WTC11 (cell line): ENCODE measurements around the gene TOP2B. TPM values are rescaled to one million over a fixed set of nuclear protein-coding genes. Genes with fewer than 3 reads are reported as not detected.

ENCODE experiments used
- ATAC-seq: fragments of 200-7000 bp; cut with Tn5 transposase; 2 replicates; pipeline ENCODE4 v1.10.0; 2021; ENCODE audit warnings: mild to moderate bottlenecking, moderate library complexity
- CTCF ChIA-PET: fragments of 300-600 bp; sonication (Branson Sonifier 250); formaldehyde crosslinking; loops from one replicate; lab custom pipeline; 2021; ENCODE audit warnings: antibody characterized with exemption; lab: Charles Lee
- POLR2A ChIA-PET: fragments of 350-600 bp; sonication (Branson Sonifier 250); formaldehyde crosslinking; loops from one replicate; lab custom pipeline; 2021; ENCODE audit warnings: antibody characterized with exemption; lab: Charles Lee
- DNase-seq: peaks from one replicate; pipeline ENCODE4 v3.0.0; 2021; ENCODE audit warnings: low spot score
- H3K27ac Mint-ChIP-seq: 2 replicates; pipeline ENCODE4 v1.8.0; 2021; ENCODE audit warnings: mixed read lengths
- H3K27me3 Mint-ChIP-seq: 2 replicates; pipeline ENCODE4 v1.8.0; 2021; ENCODE audit warnings: low read depth, mild to moderate bottlenecking, moderate library complexity, mixed read lengths
- H3K36me3 Mint-ChIP-seq: 2 replicates; pipeline ENCODE4 v1.8.0; 2021; ENCODE audit warnings: mixed read lengths
- H3K4me1 Mint-ChIP-seq: 2 replicates; pipeline ENCODE4 v1.8.0; 2022; ENCODE audit warnings: mixed read lengths
- H3K4me3 Mint-ChIP-seq: 2 replicates; pipeline ENCODE4 v1.8.0; 2021; ENCODE audit warnings: mild to moderate bottlenecking, moderate library complexity, mixed read lengths
- H3K9me3 Mint-ChIP-seq: 2 replicates; pipeline ENCODE4 v1.8.0; 2021; ENCODE audit warnings: mixed read lengths
- CREM ChIP-seq: sonication (generic); formaldehyde crosslinking; IDR thresholded peaks from 2 replicates; pipeline ENCODE4 v1.8.1; 2022; ENCODE audit warnings: mild to moderate bottlenecking, missing genetic modification reagents, moderate library complexity
- FOXK1 ChIP-seq: sonication (generic); formaldehyde crosslinking; IDR thresholded peaks from 2 replicates; pipeline ENCODE4 v1.8.0; 2022; ENCODE audit warnings: mild to moderate bottlenecking, moderate library complexity, missing genetic modification reagents
- FOXP1 ChIP-seq: sonication (generic); formaldehyde crosslinking; IDR thresholded peaks from 2 replicates; pipeline ENCODE4 v1.8.0; 2022; ENCODE audit warnings: missing genetic modification reagents, mild to moderate bottlenecking, moderate library complexity, borderline replicate concordance
- GTF2I ChIP-seq: fragments of 250-450 bp; sonication (Bioruptor Pico); conservative IDR thresholded peaks from 2 replicates; pipeline ENCODE4 v1.4.0; 2021; ENCODE audit warnings: mild to moderate bottlenecking
- KAT7 ChIP-seq: sonication (generic); formaldehyde crosslinking; IDR thresholded peaks from 2 replicates; pipeline ENCODE4 v1.8.1; 2023; ENCODE audit warnings: missing genetic modification reagents, mild to moderate bottlenecking, borderline replicate concordance
- MAX ChIP-seq: sonication (generic); formaldehyde crosslinking; IDR thresholded peaks from 2 replicates; pipeline ENCODE4 v1.8.0; 2022; ENCODE audit warnings: mild to moderate bottlenecking, missing genetic modification reagents
- NFYB ChIP-seq: sonication (generic); formaldehyde crosslinking; conservative IDR thresholded peaks from 2 replicates; pipeline ENCODE4 v1.8.0; 2022; ENCODE audit warnings: low read depth, missing genetic modification reagents
- SMAD3 ChIP-seq: sonication (generic); formaldehyde crosslinking; IDR thresholded peaks from 2 replicates; pipeline ENCODE4 v1.8.0; 2022; ENCODE audit warnings: missing genetic modification reagents, mild to moderate bottlenecking, borderline replicate concordance
- TP53 ChIP-seq: sonication (generic); formaldehyde crosslinking; IDR thresholded peaks from 2 replicates; pipeline ENCODE4 v1.8.1; 2023; ENCODE audit warnings: mild to moderate bottlenecking, missing genetic modification reagents
- USF2 ChIP-seq: sonication (generic); formaldehyde crosslinking; IDR thresholded peaks from 2 replicates; pipeline ENCODE4 v1.8.1; 2023; ENCODE audit warnings: mild to moderate bottlenecking, missing genetic modification reagents, moderate library complexity
- ZNF138 ChIP-seq: sonication (generic); formaldehyde crosslinking; conservative IDR thresholded peaks from 2 replicates; pipeline ENCODE4 v1.8.1; 2022; ENCODE audit warnings: mild to moderate bottlenecking, moderate library complexity, missing genetic modification reagents
- ZNF512 ChIP-seq: sonication (generic); formaldehyde crosslinking; IDR thresholded peaks from 2 replicates; pipeline ENCODE4 v1.8.1; 2022; ENCODE audit warnings: missing genetic modification reagents, borderline replicate concordance
- total RNA-seq: library from RNA; stranded (reverse); gene quantifications from 3 replicates; pipeline ENCODE4 v1.2.3, GENCODE V29; 2021
- TF ChIP-seq, protein P1 (sequence below): sonication (generic); formaldehyde crosslinking; IDR thresholded peaks from 2 replicates; pipeline ENCODE4 v1.8.0; 2022; ENCODE audit warnings: mild to moderate bottlenecking, missing genetic modification reagents
- TF ChIP-seq, protein P2 (sequence below): sonication (generic); formaldehyde crosslinking; IDR thresholded peaks from 2 replicates; pipeline ENCODE4 v1.8.1; 2022; ENCODE audit warnings: mild to moderate bottlenecking, moderate library complexity, missing genetic modification reagents
- TF ChIP-seq, protein P3 (sequence below): sonication (generic); formaldehyde crosslinking; IDR thresholded peaks from 2 replicates; pipeline ENCODE4 v1.8.1; 2023; ENCODE audit warnings: mild to moderate bottlenecking, missing genetic modification reagents, borderline replicate concordance
- TF ChIP-seq, protein P4 (sequence below): fragments of 250-450 bp; sonication (Bioruptor Pico); IDR thresholded peaks from 2 replicates; pipeline ENCODE4 v1.9.0; 2021; ENCODE audit warnings: mild to moderate bottlenecking

Gene TOP2B
- total RNA-seq, 1 experiment from 2014 or later, result 151 TPM

DNA sequence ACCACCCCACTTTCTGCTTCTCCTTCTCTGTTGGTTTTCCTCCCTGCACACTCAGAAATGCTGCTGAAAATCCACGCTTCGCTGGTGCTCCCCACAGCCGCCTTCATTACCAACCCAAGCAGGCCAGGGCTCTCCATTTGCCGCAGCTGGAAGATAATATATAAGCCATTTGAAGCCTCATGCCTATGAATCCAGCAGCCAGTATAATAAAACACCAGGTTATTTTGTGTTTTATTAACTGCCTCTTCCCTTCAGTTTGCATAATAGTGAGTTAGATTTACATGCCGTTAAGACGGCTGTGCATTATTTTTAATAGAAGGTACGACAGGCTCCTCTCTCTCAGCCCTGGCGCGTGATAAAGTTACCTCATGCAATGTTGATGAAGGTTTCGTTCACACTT, 86.6 kb downstream of the TOP2B start:
- no peak overlapping the region for H3K4me3 Mint-ChIP-seq
- no peaks in the 10 kb centered on the region for H3K27me3 Mint-ChIP-seq
- H3K36me3 Mint-ChIP-seq, result peaks cover 4% of the 10 kb centered on the region; the same call in 1 of the 2 replicates
- no peak for ATAC-seq
- TF ChIP-seq ZNF138, result no peak
- no peak for TF ChIP-seq FOXK1 (CRISPR knock-in tag)
- no peak for TF ChIP-seq MAX (CRISPR knock-in tag)
- TF ChIP-seq GTF2I (CRISPR knock-in tag), result no peak
- TF ChIP-seq, protein P1, sequence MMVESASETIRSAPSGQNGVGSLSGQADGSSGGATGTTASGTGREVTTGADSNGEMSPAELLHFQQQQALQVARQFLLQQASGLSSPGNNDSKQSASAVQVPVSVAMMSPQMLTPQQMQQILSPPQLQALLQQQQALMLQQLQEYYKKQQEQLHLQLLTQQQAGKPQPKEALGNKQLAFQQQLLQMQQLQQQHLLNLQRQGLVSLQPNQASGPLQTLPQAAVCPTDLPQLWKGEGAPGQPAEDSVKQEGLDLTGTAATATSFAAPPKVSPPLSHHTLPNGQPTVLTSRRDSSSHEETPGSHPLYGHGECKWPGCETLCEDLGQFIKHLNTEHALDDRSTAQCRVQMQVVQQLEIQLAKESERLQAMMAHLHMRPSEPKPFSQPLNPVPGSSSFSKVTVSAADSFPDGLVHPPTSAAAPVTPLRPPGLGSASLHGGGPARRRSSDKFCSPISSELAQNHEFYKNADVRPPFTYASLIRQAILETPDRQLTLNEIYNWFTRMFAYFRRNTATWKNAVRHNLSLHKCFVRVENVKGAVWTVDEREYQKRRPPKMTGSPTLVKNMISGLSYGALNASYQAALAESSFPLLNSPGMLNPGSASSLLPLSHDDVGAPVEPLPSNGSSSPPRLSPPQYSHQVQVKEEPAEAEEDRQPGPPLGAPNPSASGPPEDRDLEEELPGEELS (CRISPR knock-in tag), result no peak
- no peak for TF ChIP-seq NFYB (CRISPR knock-in tag)
- TF ChIP-seq SMAD3 (CRISPR knock-in tag), result no peak
- TF ChIP-seq TP53, result no peak
- no peak for TF ChIP-seq CREM (CRISPR knock-in tag)
- TF ChIP-seq FOXP1 (CRISPR knock-in tag), result no peak
- no peak for TF ChIP-seq USF2 (CRISPR knock-in tag)
- TF ChIP-seq, protein P2, sequence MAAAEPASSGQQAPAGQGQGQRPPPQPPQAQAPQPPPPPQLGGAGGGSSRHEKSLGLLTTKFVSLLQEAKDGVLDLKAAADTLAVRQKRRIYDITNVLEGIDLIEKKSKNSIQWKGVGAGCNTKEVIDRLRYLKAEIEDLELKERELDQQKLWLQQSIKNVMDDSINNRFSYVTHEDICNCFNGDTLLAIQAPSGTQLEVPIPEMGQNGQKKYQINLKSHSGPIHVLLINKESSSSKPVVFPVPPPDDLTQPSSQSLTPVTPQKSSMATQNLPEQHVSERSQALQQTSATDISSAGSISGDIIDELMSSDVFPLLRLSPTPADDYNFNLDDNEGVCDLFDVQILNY (CRISPR knock-in tag), result no peak
- TF ChIP-seq, protein P3, sequence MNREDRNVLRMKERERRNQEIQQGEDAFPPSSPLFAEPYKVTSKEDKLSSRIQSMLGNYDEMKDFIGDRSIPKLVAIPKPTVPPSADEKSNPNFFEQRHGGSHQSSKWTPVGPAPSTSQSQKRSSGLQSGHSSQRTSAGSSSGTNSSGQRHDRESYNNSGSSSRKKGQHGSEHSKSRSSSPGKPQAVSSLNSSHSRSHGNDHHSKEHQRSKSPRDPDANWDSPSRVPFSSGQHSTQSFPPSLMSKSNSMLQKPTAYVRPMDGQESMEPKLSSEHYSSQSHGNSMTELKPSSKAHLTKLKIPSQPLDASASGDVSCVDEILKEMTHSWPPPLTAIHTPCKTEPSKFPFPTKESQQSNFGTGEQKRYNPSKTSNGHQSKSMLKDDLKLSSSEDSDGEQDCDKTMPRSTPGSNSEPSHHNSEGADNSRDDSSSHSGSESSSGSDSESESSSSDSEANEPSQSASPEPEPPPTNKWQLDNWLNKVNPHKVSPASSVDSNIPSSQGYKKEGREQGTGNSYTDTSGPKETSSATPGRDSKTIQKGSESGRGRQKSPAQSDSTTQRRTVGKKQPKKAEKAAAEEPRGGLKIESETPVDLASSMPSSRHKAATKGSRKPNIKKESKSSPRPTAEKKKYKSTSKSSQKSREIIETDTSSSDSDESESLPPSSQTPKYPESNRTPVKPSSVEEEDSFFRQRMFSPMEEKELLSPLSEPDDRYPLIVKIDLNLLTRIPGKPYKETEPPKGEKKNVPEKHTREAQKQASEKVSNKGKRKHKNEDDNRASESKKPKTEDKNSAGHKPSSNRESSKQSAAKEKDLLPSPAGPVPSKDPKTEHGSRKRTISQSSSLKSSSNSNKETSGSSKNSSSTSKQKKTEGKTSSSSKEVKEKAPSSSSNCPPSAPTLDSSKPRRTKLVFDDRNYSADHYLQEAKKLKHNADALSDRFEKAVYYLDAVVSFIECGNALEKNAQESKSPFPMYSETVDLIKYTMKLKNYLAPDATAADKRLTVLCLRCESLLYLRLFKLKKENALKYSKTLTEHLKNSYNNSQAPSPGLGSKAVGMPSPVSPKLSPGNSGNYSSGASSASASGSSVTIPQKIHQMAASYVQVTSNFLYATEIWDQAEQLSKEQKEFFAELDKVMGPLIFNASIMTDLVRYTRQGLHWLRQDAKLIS (CRISPR knock-in tag), result no peak
- TF ChIP-seq, protein P4, sequence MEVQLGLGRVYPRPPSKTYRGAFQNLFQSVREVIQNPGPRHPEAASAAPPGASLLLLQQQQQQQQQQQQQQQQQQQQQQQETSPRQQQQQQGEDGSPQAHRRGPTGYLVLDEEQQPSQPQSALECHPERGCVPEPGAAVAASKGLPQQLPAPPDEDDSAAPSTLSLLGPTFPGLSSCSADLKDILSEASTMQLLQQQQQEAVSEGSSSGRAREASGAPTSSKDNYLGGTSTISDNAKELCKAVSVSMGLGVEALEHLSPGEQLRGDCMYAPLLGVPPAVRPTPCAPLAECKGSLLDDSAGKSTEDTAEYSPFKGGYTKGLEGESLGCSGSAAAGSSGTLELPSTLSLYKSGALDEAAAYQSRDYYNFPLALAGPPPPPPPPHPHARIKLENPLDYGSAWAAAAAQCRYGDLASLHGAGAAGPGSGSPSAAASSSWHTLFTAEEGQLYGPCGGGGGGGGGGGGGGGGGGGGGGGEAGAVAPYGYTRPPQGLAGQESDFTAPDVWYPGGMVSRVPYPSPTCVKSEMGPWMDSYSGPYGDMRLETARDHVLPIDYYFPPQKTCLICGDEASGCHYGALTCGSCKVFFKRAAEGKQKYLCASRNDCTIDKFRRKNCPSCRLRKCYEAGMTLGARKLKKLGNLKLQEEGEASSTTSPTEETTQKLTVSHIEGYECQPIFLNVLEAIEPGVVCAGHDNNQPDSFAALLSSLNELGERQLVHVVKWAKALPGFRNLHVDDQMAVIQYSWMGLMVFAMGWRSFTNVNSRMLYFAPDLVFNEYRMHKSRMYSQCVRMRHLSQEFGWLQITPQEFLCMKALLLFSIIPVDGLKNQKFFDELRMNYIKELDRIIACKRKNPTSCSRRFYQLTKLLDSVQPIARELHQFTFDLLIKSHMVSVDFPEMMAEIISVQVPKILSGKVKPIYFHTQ (CRISPR knock-in tag), result no peak
- TF ChIP-seq ZNF512, result no peak
- no peak for TF ChIP-seq KAT7 (CRISPR knock-in tag)
- TF ChIP-seq, all 79 proteins: peak for 0
- ChIA-PET POLR2A (no interaction called here), CTCF (no interaction called here)
- H3K4me1 Mint-ChIP-seq, result peaks cover 8% of the 10 kb centered on the region
- no peak for DNase-seq
- H3K27ac Mint-ChIP-seq, result no peak overlapping the region
- peaks cover 17% of the 10 kb centered on the region for H3K9me3 Mint-ChIP-seq
